ENCODE data around the gene DIS3L2. TPM values are rescaled to one million over a fixed set of nuclear protein-coding genes. Genes with fewer than 3 reads are reported as not detected.

The DIS3L2 gene
- total and polyA plus RNA-seq, 2 of the 8 experiments (the other 6 are each of a cell fraction or from before 2014, with no cell fraction given): 11.5 to 21.6 TPM

DNA sequence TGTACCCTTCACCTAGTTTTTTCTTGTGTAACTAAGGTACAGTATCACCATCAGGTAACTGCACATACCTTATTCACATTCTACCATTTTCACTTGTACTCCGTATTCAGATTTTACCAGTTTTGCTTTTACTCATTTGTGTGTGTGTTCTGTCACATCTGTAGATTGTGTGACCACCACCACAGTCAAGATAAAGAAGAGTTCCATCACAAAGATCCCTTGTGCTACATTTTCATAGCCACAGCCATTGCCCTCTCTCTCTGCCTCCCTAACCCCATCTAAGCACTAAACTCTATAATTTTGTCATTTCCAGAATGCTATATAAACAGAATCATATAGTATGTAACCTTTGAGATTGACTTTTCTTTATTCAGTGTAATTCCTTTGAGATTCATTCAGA is 23.5 kb downstream of the DIS3L2 start:
- Histone ChIP-seq H2BK15ac (ENCODE audit: low read length) (no peak overlapping the region), H3K4me2 (ENCODE audit: insufficient read depth in 1 of 2, low read depth in 2 of 2, low read length in 2 of 2) (no peak overlapping the region), H4K20me1 (replicated peaks in 1 of 2; ENCODE audit: control insufficient read depth in 1 of 2, insufficient read depth in 2 of 2, low read length in 2 of 2) (no peaks in the 10 kb centered on the region), H3K79me1 (ENCODE audit: low read depth, low read length) (no peaks in the 10 kb centered on the region), H2BK120ac (replicated peaks; ENCODE audit: low read depth, low read length) (no peak overlapping the region), H3K27ac (ENCODE audit: low read depth, low read length) (no peak overlapping the region), H3K9ac (replicated peaks in 1 of 4; ENCODE audit: extremely low read depth in 1 of 4, low read depth in 3 of 4, low read length in 3 of 4) (no peak overlapping the region), H2BK5ac (ENCODE audit: low read depth, low read length) (no peak overlapping the region), H2AFZ (ENCODE audit: low read length) (no peak overlapping the region), H3K4me3 (ENCODE audit: extremely low read depth in 1 of 4, insufficient read depth in 2 of 4, low read depth in 3 of 4, low read length in 4 of 4) (no peak overlapping the region), H3K23me2 (ENCODE audit: low read depth, low read length) (no peaks in the 10 kb centered on the region), H3K23ac (ENCODE audit: insufficient read length) (no peak overlapping the region), H3K18ac (ENCODE audit: extremely low read depth, low read length) (no peak overlapping the region), H4K91ac (replicated peaks; ENCODE audit: insufficient read length, low read length) (no peak overlapping the region), H2AK5ac (ENCODE audit: low read depth, low read length) (no peak overlapping the region), H3K27me3 (replicated peaks in 1 of 4; ENCODE audit: control insufficient read depth in 3 of 4, extremely low read depth in 1 of 4, insufficient read depth in 3 of 4, low read length in 3 of 4) (no peaks in the 10 kb centered on the region), H4K5ac (ENCODE audit: insufficient read length, low read depth, low read length) (no peak overlapping the region), H3K4me1 (replicated peaks in 1 of 4; ENCODE audit: control insufficient read depth in 3 of 4, insufficient read depth in 4 of 4, low read length in 3 of 4) (peaks cover 0 to 8% (median 2%) of the 10 kb centered on the region in 4 experiments; a peak in 3 of 7 replicates), H3K4ac (replicated peaks; ENCODE audit: insufficient read length, low read depth, low read length) (no peak overlapping the region), H3K79me2 (ENCODE audit: control insufficient read depth in 1 of 2, insufficient read depth in 2 of 2, low read length in 2 of 2) (peaks cover 0 to 12% of the 10 kb centered on the region in 2 experiments; a peak in 3 of 4 replicates), H3K56ac (replicated peaks; ENCODE audit: insufficient read length, low read depth, low read length) (no peak overlapping the region), H3K36me3 (ENCODE audit: control insufficient read depth in 2 of 4, insufficient read depth in 4 of 4, low read length in 3 of 4) (no peaks in the 10 kb centered on the region), H3K9me3 (ENCODE audit: insufficient read depth in 2 of 2, low read depth in 1 of 2, low read length in 1 of 2) (no peaks in the 10 kb centered on the region), H3K14ac (ENCODE audit: insufficient read length) (no peak overlapping the region), H4K8ac (ENCODE audit: extremely low read depth, insufficient read depth, low read length) (no peak overlapping the region), H2BK12ac (ENCODE audit: low read depth, low read length) (no peak overlapping the region), H2BK20ac (ENCODE audit: low read length) (no peak overlapping the region)
- DNase-seq (ENCODE audit: low read depth in 1 of 2, low spot score in 2 of 2): no peak
- ChIA-PET CTCF (ENCODE audit: partially characterized antibody) (interaction anchor here (0.7 to 1.3 kb wide), 2 partner anchors 55 to 246 kb away, joined by 4 read pairs; no protein-coding TSS in a partner anchor), POLR2A (ENCODE audit: partially characterized antibody) (interaction anchor here (1.3 kb wide), 1 partner anchor 209 kb away, joined by 4 read pairs; no protein-coding TSS in a partner anchor)
- no peak for FAIRE-seq
- TF ChIP-seq, protein P1, sequence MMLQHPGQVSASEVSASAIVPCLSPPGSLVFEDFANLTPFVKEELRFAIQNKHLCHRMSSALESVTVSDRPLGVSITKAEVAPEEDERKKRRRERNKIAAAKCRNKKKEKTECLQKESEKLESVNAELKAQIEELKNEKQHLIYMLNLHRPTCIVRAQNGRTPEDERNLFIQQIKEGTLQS (IDR thresholded peaks at IDR 0.05; ENCODE audit: insufficient read depth, low read depth, low read length): no peak
- no peak for TF ChIP-seq RBBP5 (IDR thresholded peaks at IDR 0.05; ENCODE audit: borderline replicate concordance, low read depth, low read length)
- 0% methylated on average over 1 of the region's 1 CpG; no CpG with 5 or more reads in 1 of the 2 experiments for WGBS, 2 experiments (ENCODE audit: extremely low coverage in 1 of 2, insufficient coverage in 1 of 2, insufficient read length in 1 of 2, insufficient replicate concordance in 2 of 2, low coverage in 1 of 2, low lambda C conversion rate in 2 of 2, missing lambda C conversion rate in 1 of 2)

Data from H1 (cell line).